Mesodermal cell (in vitro differentiated cells): ENCODE measurements around the gene C4orf51.

Experiments used
- H3K27ac ChIP-seq: 2 replicates; pipeline ENCODE4 v1.7.0; 2013; ENCODE audit warnings: mild to moderate bottlenecking, low read depth, low read length, moderate library complexity; ENCODE audit not compliant: severe bottlenecking
- H3K36me3 ChIP-seq: 2 replicates; pipeline ENCODE4 v1.7.1; 2013; ENCODE audit warnings: mild to moderate bottlenecking, low read length, moderate library complexity; ENCODE audit not compliant: control insufficient read depth, insufficient read depth
- H3K4me1 ChIP-seq: one replicate; pipeline ENCODE4 v1.7.1; 2013; ENCODE audit warnings: mild to moderate bottlenecking, low read length; ENCODE audit not compliant: insufficient read depth, control insufficient read depth, poor library complexity, severe bottlenecking
- H3K4me3 ChIP-seq: 2 replicates; pipeline ENCODE4 v1.7.0; 2013; ENCODE audit warnings: low read length, control low read depth, mild to moderate bottlenecking; ENCODE audit not compliant: insufficient read depth, poor library complexity, severe bottlenecking; ENCODE audit errors: extremely low read depth
- H3K9me3 ChIP-seq: 2 replicates; pipeline ENCODE4 v1.7.1; 2013; ENCODE audit warnings: mild to moderate bottlenecking, low read length, moderate library complexity; ENCODE audit not compliant: control insufficient read depth
- WGBS, 2 experiments: methylation state at CpG; one replicate each; pipeline ENCODE4 v1.1.5; 2013; ENCODE audit warnings: missing lambda C conversion rate in 2 of 2; ENCODE audit not compliant: insufficient coverage in 2 of 2; 5-methylcytosine and 5-hydroxymethylcytosine counted together

C4orf51 gene

DNA sequence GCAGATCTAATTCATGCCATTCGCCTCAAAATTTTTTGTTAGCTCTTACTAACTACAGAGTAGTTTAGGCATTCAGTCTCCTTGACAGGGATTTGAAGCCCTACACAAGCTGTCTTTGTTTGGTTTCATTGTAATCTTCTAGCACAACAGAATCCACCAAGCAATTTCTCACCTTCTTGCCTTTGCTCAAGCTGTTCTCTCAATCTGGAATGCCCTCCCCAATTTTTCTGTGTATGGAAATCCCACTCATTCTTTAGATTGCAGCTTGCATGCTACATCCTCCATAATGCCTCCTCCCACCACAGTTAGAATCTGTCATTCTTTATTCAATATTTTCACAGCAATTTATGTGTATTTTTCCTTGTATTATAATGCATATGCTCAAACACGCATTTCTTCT, 63.7 kb downstream of the C4orf51 start:
- peaks cover 6% of the 10 kb centered on the region for H3K4me1 ChIP-seq
- no peaks in the 10 kb centered on the region for H3K9me3 ChIP-seq
- 100% methylated on average over 1 of the region's 2 CpGs; no CpG with 5 or more reads in 1 of the 2 experiments for WGBS, 2 experiments
- no peaks in the 10 kb centered on the region for H3K36me3 ChIP-seq
- H3K4me3 ChIP-seq = no peak overlapping the region
- H3K27ac ChIP-seq = no peak overlapping the region

DNA sequence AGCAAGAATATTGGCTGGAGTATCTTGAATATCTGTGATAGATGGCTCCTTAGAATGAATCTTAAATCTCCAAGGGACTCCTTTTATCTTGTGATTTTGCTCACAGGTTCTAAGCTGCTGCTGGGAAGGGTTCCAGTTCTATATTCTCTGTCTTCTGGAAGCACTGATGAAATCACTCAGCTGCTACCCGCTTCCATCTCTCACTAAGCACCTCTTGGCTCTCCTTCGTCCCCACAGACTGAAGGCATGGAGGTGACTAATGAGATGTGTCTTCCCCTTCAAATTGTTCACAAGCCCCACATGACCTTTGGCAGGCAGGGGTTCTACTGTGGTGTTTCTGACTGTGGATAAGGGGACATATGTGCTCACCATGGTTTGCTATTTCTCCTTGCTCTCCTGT, 75.9 kb downstream of the C4orf51 start:
- H3K36me3 ChIP-seq = peaks cover 12% of the 10 kb centered on the region
- H3K27ac ChIP-seq = no peak overlapping the region
- WGBS, 2 experiments = no CpG with 5 or more reads among the region's 2 CpGs
- H3K9me3 ChIP-seq = no peaks in the 10 kb centered on the region
- H3K4me3 ChIP-seq = no peak overlapping the region
- no peaks in the 10 kb centered on the region for H3K4me1 ChIP-seq

- WGBS, 2 experiments = 100% methylated on average over 1 of the region's 1 CpG; no CpG with 5 or more reads in 1 of the 2 experiments
- H3K9me3 ChIP-seq = no peaks in the 10 kb centered on the region
- no peak overlapping the region for H3K27ac ChIP-seq
- peaks cover 16% of the 10 kb centered on the region for H3K36me3 ChIP-seq
- H3K4me1 ChIP-seq = no peaks in the 10 kb centered on the region
- no peak overlapping the region for H3K4me3 ChIP-seq
Measured at GRCh38 chr4:145756244-145756643, 76.3 kb downstream of the C4orf51 start.

DNA sequence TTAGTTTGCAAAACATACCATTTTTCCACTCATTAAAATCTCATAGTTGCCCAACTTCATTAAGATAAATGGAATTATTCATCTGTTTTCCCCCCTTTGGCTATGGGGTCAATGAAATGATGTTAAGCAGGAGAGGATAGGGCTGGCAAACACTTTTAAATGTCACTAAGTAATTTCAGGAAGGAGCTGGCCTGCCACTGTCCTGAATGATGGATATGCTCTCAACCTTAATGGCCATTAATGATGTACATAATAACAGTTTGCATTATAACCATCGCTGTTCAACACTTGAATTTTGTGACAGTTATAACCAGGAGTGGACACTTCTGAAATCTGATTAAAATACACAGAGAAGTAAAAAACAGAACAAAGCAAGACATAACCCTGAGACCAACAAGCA, 77.2 kb downstream of the C4orf51 start:
- no peak overlapping the region for H3K27ac ChIP-seq
- WGBS, 2 experiments = no CpG with 5 or more reads among the region's 1 CpG
- no peaks in the 10 kb centered on the region for H3K4me1 ChIP-seq

GRCh38 chr4:145760176-145760575, 80.2 kb downstream of the C4orf51 start:
- H3K36me3 ChIP-seq = peaks cover 53% of the 10 kb centered on the region
- no peaks in the 10 kb centered on the region for H3K4me1 ChIP-seq
- H3K27ac ChIP-seq = no peak overlapping the region
- H3K9me3 ChIP-seq = no peaks in the 10 kb centered on the region
- WGBS, 2 experiments = 97 to 100% methylated on average over 4 to 5 of the region's 8 CpGs
- H3K4me3 ChIP-seq = no peak overlapping the region

More for the DNA sequence above, 77.2 kb downstream of the C4orf51 start:
- peaks cover 25% of the 10 kb centered on the region for H3K36me3 ChIP-seq
- H3K9me3 ChIP-seq = no peaks in the 10 kb centered on the region
- no peak overlapping the region for H3K4me3 ChIP-seq

- 96% methylated on average over 43 to 47 of the region's 49 CpGs for WGBS, 2 experiments
- no peak overlapping the region for H3K27ac ChIP-seq
- no peak overlapping the region for H3K4me3 ChIP-seq
- H3K4me1 ChIP-seq = peaks cover 4% of the 10 kb centered on the region
- peaks cover 62% of the 10 kb centered on the region for H3K36me3 ChIP-seq
- H3K9me3 ChIP-seq = no peaks in the 10 kb centered on the region
Measured at GRCh38 chr4:145760961-145761929, 81.3 kb downstream of the C4orf51 start.

DNA sequence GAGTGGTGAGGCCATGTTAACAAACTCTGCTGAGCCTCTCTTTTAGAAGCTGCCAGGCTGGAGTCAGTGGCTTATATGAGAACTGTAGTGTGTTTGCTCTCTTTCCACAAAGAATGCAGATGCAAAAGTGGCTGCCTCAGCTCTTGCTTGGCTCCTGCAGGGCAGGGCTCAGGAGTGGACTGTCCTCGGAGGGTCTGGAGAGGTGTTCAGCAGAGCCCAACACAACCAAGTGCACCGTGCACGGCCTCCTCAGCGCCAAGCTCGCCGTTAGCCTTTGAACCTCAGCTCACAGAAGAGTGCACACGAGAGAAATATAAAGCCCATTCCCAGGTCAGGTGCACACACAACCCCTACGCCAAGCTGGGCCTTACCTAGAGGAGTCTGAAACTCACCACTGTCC, 82.8 kb downstream of the C4orf51 start:
- Histone ChIP-seq H3K27ac (no peak overlapping the region), H3K4me3 (no peak overlapping the region), H3K4me1 (peaks cover 4% of the 10 kb centered on the region), H3K36me3 (peaks cover 76% of the 10 kb centered on the region), H3K9me3 (peaks cover 7% of the 10 kb centered on the region)
- WGBS, 2 experiments = 95 to 97% methylated on average over 6 to 8 of the region's 8 CpGs

GRCh38 chr4:145763399-145763798, 83.5 kb downstream of the C4orf51 start:
- Histone ChIP-seq H3K36me3 (peaks cover 76% of the 10 kb centered on the region), H3K27ac (no peak overlapping the region), H3K4me1 (peaks cover 4% of the 10 kb centered on the region), H3K4me3 (no peak overlapping the region), H3K9me3 (peaks cover 7% of the 10 kb centered on the region)
- WGBS, 2 experiments = 91 to 100% methylated on average over 4 of the region's 4 CpGs

DNA sequence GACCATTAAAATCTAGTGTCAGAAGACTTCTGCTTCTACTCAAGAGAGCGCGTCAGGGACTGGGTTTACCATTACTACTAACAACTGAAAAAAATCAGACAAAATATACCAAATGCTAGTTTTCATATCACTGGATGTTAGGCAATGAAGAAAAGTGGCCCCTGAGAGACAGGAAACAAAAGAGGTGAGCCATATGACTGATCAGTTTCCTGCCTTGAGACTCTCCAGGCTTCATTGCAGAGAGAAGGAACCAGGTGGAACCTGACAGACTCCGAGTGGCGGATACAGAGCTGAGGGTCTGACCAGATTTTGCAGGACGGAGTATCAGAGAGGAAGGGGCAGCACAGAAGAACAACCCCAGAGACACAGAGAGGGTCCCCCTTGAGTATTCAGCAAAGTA, 86.3 kb downstream of the C4orf51 start:
- H3K4me1 ChIP-seq = peaks cover 4% of the 10 kb centered on the region
- no peak overlapping the region for H3K27ac ChIP-seq
- WGBS, 2 experiments = 91 to 100% methylated on average over 3 to 5 of the region's 5 CpGs
- H3K4me3 ChIP-seq = no peak overlapping the region
- H3K9me3 ChIP-seq = peaks cover 7% of the 10 kb centered on the region
- peaks cover 68% of the 10 kb centered on the region for H3K36me3 ChIP-seq

DNA sequence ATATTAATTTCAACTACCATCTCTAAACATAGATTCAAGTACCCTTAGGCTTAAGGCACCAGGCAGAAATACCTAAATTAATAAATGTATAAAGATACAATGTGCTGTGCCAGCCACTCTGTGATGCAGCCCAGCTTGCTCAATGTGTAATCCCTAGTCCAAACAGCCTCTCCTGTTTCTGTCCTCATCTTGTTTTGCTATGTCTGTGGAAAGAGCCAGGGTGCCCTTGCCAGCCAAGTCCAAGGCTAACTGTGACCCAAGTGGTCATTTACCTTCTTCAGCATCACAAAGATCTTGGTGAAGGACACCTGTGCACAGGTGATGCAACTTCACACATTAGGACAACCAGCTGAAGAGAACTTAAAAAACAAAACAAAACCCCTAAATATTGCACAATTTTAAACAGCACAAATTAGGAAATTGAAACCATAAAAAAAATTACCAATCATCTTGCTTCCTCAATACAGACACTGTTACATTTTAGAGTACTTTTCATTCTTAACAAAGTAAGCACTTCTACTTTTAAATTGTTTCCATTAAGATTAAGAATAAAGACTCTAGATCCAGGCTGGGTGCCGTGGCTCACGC, 89.6 kb downstream of the C4orf51 start:
- H3K36me3 ChIP-seq = peaks cover 68% of the 10 kb centered on the region
- H3K4me3 ChIP-seq = no peak overlapping the region
- H3K27ac ChIP-seq = no peak overlapping the region
- H3K4me1 ChIP-seq = peaks cover 4% of the 10 kb centered on the region
- WGBS, 2 experiments = no CpG with 5 or more reads among the region's 2 CpGs
- H3K9me3 ChIP-seq = peaks cover 7% of the 10 kb centered on the region

DNA sequence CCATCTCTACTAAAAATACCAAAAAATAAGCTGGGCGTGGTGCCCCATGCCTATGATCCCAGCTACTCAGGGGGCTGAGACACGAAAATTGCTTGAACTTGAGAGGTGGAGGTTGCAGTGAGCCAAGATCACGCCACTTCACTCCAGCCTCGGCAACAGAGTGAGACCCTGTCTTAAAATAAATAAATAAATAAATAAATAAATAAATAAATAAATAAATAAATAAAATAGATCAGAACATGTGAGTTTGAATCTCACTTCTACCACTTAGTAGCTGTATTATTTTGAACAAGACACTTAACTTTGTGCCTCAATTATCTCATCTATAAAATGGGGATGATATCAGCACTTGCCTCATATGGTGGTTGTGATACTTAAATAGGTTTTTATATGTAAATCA, 90.2 kb downstream of the C4orf51 start:
- peaks cover 68% of the 10 kb centered on the region for H3K36me3 ChIP-seq
- 94 to 100% methylated on average over 2 of the region's 4 CpGs for WGBS, 2 experiments
- H3K9me3 ChIP-seq = peaks cover 7% of the 10 kb centered on the region
- no peak overlapping the region for H3K27ac ChIP-seq
- H3K4me3 ChIP-seq = no peak overlapping the region
- peaks cover 4% of the 10 kb centered on the region for H3K4me1 ChIP-seq
